SK-N-SH treated with all-trans-retinoic acid at 6 μM for 48 hours (cell line): ENCODE data around the gene DLGAP5.

Experiments used
- ATAC-seq: fragments of 200-7000 bp; cut with Tn5 transposase; 3 replicates; pipeline ENCODE4 v1.9.1; 2020; ENCODE audit warnings: mild to moderate bottlenecking, moderate library complexity
- ARNTL ChIP-seq: fragments of 450-650 bp; formaldehyde crosslinking; IDR thresholded peaks from 2 replicates; pipeline ENCODE4 v1.5.0; 2020; ENCODE audit warnings: low read depth, mild to moderate bottlenecking, moderate library complexity, borderline replicate concordance
- BACH2 ChIP-seq: fragments of 250-450 bp; sonication (Bioruptor Pico); IDR thresholded peaks from 2 replicates; pipeline ENCODE4 v1.9.0; 2021; ENCODE audit warnings: mild to moderate bottlenecking, borderline replicate concordance
- CSDC2 ChIP-seq: fragments of 250-450 bp; sonication (Bioruptor Pico); IDR thresholded peaks from 2 replicates; pipeline ENCODE4 v1.5.0; 2020; ENCODE audit warnings: mild to moderate bottlenecking, moderate library complexity
- ESRRG ChIP-seq: fragments of 250-450 bp; sonication (Bioruptor Pico); IDR thresholded peaks from 2 replicates; pipeline ENCODE4 v1.6.1; 2021; ENCODE audit warnings: mild to moderate bottlenecking
- GLIS3 ChIP-seq: fragments of 250-450 bp; sonication (Bioruptor Pico); IDR thresholded peaks from 2 replicates; pipeline ENCODE4 v1.5.0; 2020; ENCODE audit warnings: mild to moderate bottlenecking, moderate library complexity
- ISL1 ChIP-seq: fragments of 250-450 bp; sonication (Bioruptor Pico); IDR thresholded peaks from 2 replicates; pipeline ENCODE4 v2.1.2; 2022; ENCODE audit warnings: mild to moderate bottlenecking, moderate library complexity
- OSR1 ChIP-seq: fragments of 250-450 bp; sonication (Bioruptor Pico); IDR thresholded peaks from 2 replicates; pipeline ENCODE4 v1.8.0; 2022; ENCODE audit warnings: moderate library complexity, mild to moderate bottlenecking, inconsistent platforms
- PPARA ChIP-seq: fragments of 250-450 bp; sonication (Bioruptor Pico); IDR thresholded peaks from 2 replicates; pipeline ENCODE4 v1.5.0; 2020; ENCODE audit warnings: mild to moderate bottlenecking, borderline replicate concordance
- RARB ChIP-seq: fragments of 250-450 bp; sonication (Bioruptor Pico); IDR thresholded peaks from 2 replicates; pipeline ENCODE4 v1.8.0; 2021; ENCODE audit warnings: mild to moderate bottlenecking, moderate library complexity
- SNAI2 ChIP-seq: fragments of 250-450 bp; sonication (Bioruptor Pico); IDR thresholded peaks from 2 replicates; pipeline ENCODE4 v1.5.0; 2020; ENCODE audit warnings: mild to moderate bottlenecking, moderate library complexity
- TCF4 ChIP-seq: fragments of 250-450 bp; sonication (Bioruptor Pico); IDR thresholded peaks from 2 replicates; pipeline ENCODE4 v1.8.0; 2021; ENCODE audit warnings: mild to moderate bottlenecking, moderate library complexity, borderline replicate concordance
- TOX ChIP-seq: fragments of 250-450 bp; sonication (Bioruptor Pico); IDR thresholded peaks from 2 replicates; pipeline ENCODE4 v1.8.0; 2021; ENCODE audit warnings: mild to moderate bottlenecking, moderate library complexity, borderline replicate concordance
- ZFP3 ChIP-seq: fragments of 250-450 bp; sonication (Bioruptor Pico); IDR thresholded peaks from 2 replicates; pipeline ENCODE4 v1.5.0; 2020; ENCODE audit warnings: mild to moderate bottlenecking, moderate library complexity
- ZFP30 ChIP-seq: fragments of 450-650 bp; formaldehyde crosslinking; IDR thresholded peaks from 2 replicates; pipeline ENCODE4 v1.5.0; 2022; ENCODE audit warnings: mild to moderate bottlenecking, moderate library complexity
- ZNF565 ChIP-seq: fragments of 450-650 bp; formaldehyde crosslinking; conservative IDR thresholded peaks from 2 replicates; pipeline ENCODE4 v1.5.0; 2020; ENCODE audit warnings: low read depth, mild to moderate bottlenecking, moderate library complexity
- ZNF70 ChIP-seq: fragments of 450-650 bp; formaldehyde crosslinking; IDR thresholded peaks from 2 replicates; pipeline ENCODE4 v1.5.0; 2020; ENCODE audit warnings: mild to moderate bottlenecking, moderate library complexity
- ZNF8 ChIP-seq: fragments of 450-650 bp; formaldehyde crosslinking; IDR thresholded peaks from 2 replicates; pipeline ENCODE4 v1.5.0; 2020; ENCODE audit warnings: mild to moderate bottlenecking, moderate library complexity
- TF ChIP-seq, protein P1 (sequence below): fragments of 250-450 bp; sonication (Bioruptor Pico); IDR thresholded peaks from 2 replicates; pipeline ENCODE4 v1.5.0; 2020; ENCODE audit warnings: mild to moderate bottlenecking, moderate library complexity
- TF ChIP-seq, protein P2 (sequence below): fragments of 250-450 bp; sonication (Bioruptor Pico); IDR thresholded peaks from 2 replicates; pipeline ENCODE4 v1.8.0; 2021; ENCODE audit warnings: low read depth, mild to moderate bottlenecking, moderate library complexity, borderline replicate concordance
- TF ChIP-seq, protein P3 (sequence below): fragments of 250-450 bp; sonication (Bioruptor Pico); IDR thresholded peaks from 2 replicates; pipeline ENCODE4 v1.5.1; 2020; ENCODE audit warnings: low read depth, mild to moderate bottlenecking, moderate library complexity

Gene DLGAP5, protein sequence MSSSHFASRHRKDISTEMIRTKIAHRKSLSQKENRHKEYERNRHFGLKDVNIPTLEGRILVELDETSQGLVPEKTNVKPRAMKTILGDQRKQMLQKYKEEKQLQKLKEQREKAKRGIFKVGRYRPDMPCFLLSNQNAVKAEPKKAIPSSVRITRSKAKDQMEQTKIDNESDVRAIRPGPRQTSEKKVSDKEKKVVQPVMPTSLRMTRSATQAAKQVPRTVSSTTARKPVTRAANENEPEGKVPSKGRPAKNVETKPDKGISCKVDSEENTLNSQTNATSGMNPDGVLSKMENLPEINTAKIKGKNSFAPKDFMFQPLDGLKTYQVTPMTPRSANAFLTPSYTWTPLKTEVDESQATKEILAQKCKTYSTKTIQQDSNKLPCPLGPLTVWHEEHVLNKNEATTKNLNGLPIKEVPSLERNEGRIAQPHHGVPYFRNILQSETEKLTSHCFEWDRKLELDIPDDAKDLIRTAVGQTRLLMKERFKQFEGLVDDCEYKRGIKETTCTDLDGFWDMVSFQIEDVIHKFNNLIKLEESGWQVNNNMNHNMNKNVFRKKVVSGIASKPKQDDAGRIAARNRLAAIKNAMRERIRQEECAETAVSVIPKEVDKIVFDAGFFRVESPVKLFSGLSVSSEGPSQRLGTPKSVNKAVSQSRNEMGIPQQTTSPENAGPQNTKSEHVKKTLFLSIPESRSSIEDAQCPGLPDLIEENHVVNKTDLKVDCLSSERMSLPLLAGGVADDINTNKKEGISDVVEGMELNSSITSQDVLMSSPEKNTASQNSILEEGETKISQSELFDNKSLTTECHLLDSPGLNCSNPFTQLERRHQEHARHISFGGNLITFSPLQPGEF

DNA sequence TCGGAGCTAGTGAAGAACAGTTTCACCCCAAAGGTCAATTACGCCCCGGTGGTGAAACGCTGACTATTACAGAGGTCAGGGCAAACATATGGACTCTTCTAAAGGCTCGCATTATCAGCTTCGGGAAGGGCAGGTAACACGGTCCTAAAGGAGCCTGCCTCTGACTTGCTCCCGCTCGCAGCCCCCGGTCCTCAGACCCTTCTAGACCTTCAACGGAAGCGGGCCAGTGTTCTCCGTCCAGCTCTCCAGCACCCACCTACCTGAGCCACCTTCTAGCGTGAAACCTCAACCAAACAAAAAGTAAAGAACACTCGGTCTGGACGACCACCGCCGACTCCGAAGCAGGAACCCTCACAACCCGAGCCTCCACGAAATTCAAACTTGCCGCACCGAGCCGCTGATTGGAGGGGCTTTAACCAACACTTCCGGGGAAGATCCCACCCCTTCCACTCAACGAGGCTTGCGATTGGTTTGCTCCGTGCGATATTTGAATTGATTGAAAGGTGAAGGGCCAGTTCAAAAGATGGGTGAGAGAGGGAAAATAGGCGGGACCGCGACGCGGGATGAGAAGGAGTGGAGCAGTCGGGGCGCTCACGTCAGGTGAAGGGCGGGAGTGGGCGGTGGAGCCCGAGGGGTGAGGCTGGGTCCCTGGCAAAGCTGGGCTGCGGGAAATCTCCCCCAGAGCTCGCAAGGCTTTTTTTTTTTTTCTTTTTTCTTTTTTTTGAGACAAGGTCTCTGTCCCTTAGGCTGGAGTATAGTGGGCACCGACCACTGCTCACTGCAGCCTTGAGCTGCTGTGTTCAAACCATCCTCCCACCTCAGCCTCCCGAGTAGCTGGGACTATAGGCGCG is at the start of gene DLGAP5:
TSS of gene DLGAP5 (minus strand) at position 383 of the 851 bp plus-strand sequence. CDS start 2,406 bp downstream, outside the sequence.
- TF ChIP-seq, protein P1, sequence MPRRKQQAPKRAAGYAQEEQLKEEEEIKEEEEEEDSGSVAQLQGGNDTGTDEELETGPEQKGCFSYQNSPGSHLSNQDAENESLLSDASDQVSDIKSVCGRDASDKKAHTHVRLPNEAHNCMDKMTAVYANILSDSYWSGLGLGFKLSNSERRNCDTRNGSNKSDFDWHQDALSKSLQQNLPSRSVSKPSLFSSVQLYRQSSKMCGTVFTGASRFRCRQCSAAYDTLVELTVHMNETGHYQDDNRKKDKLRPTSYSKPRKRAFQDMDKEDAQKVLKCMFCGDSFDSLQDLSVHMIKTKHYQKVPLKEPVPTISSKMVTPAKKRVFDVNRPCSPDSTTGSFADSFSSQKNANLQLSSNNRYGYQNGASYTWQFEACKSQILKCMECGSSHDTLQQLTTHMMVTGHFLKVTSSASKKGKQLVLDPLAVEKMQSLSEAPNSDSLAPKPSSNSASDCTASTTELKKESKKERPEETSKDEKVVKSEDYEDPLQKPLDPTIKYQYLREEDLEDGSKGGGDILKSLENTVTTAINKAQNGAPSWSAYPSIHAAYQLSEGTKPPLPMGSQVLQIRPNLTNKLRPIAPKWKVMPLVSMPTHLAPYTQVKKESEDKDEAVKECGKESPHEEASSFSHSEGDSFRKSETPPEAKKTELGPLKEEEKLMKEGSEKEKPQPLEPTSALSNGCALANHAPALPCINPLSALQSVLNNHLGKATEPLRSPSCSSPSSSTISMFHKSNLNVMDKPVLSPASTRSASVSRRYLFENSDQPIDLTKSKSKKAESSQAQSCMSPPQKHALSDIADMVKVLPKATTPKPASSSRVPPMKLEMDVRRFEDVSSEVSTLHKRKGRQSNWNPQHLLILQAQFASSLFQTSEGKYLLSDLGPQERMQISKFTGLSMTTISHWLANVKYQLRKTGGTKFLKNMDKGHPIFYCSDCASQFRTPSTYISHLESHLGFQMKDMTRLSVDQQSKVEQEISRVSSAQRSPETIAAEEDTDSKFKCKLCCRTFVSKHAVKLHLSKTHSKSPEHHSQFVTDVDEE (CRISPR knock-in tag): no peak
- no peak for TF ChIP-seq ZNF565 (CRISPR knock-in tag)
- TF ChIP-seq ZNF8: no peak
- no peak for TF ChIP-seq OSR1 (CRISPR knock-in tag)
- peak; percentile 98 for ATAC-seq

DNA sequence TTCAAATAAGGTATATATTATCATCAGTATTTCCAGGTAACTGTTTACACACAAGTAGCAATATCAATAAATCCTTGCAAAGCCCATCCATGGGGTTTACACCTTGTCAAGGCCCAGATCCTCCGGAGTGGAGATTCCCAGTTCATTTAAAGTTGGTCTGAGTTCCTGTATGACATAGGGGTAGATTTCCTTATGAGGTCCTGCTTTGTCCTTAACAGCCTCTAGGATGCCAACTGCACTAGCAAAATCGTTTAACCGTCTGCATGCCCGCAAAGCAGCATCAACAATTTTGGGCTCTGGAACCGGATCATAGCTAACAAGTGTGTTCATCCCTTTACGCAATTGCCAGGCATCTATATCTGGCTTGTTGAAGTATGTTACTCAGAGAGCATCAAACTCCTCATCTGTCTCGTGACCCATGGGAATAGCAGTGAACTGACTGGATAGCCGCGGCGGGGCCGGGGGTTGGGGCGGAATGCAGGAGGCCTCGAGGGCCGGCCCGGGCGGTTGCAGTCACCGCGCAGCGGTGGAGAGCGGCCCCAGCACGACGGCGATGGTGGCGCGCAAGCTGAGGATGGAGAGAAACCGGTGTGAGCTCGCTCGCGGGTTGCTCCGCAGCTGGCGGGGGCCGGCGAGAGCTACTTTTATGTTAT is 49.3 kb upstream of the DLGAP5 start:
- no peak for TF ChIP-seq ZFP30 (CRISPR knock-in tag)
- TF ChIP-seq ZNF8: no peak
- no peak for TF ChIP-seq ISL1 (CRISPR knock-in tag)

DNA sequence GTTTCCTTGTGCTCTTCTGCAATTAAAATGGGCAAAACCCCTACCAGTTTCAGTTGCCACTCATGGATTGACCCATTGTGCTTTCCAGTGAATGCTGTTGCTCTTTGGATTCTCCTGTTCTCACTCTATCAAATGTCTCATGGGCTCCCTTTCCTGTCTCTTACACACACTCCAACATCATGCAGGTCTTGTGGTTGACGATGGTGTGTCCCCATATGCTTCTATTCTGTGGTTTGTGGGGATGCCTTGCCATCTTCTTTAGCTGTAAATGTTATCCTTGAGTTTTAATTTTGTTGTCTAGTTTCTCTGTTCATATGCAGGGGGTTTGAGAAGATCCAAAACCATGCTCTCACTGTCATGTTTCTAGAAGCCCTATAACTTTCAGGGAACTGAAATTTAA is 47.9 kb upstream of the DLGAP5 start:
- TF ChIP-seq ESRRG (CRISPR knock-in tag) (no peak), BACH2 (CRISPR knock-in tag) (no peak), ZFP30 (CRISPR knock-in tag) (no peak), ZNF8 (no peak), ZFP3 (no peak), ARNTL (CRISPR knock-in tag) (no peak), TCF4 (CRISPR knock-in tag) (no peak), CSDC2 (CRISPR knock-in tag) (no peak), GLIS3 (CRISPR knock-in tag) (no peak), OSR1 (CRISPR knock-in tag) (no peak), RARB (CRISPR knock-in tag) (no peak), TOX (CRISPR knock-in tag) (no peak), PPARA (CRISPR knock-in tag) (no peak), ISL1 (CRISPR knock-in tag) (no peak), ZNF70 (CRISPR knock-in tag) (no peak), SNAI2 (no peak), ZNF565 (CRISPR knock-in tag) (no peak)
- TF ChIP-seq, protein P2, sequence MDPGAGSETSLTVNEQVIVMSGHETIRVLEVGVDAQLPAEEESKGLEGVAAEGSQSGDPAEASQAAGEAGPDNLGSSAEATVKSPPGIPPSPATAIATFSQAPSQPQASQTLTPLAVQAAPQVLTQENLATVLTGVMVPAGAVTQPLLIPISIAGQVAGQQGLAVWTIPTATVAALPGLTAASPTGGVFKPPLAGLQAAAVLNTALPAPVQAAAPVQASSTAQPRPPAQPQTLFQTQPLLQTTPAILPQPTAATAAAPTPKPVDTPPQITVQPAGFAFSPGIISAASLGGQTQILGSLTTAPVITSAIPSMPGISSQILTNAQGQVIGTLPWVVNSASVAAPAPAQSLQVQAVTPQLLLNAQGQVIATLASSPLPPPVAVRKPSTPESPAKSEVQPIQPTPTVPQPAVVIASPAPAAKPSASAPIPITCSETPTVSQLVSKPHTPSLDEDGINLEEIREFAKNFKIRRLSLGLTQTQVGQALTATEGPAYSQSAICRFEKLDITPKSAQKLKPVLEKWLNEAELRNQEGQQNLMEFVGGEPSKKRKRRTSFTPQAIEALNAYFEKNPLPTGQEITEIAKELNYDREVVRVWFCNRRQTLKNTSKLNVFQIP: no peak
- TF ChIP-seq, protein P3, sequence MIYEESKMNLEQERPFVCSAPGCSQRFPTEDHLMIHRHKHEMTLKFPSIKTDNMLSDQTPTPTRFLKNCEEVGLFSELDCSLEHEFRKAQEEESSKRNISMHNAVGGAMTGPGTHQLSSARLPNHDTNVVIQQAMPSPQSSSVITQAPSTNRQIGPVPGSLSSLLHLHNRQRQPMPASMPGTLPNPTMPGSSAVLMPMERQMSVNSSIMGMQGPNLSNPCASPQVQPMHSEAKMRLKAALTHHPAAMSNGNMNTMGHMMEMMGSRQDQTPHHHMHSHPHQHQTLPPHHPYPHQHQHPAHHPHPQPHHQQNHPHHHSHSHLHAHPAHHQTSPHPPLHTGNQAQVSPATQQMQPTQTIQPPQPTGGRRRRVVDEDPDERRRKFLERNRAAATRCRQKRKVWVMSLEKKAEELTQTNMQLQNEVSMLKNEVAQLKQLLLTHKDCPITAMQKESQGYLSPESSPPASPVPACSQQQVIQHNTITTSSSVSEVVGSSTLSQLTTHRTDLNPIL (CRISPR knock-in tag): no peak
- ATAC-seq: no peak

More for the DNA sequence above, 49.3 kb upstream of the DLGAP5 start:
- no peak for ATAC-seq
